HepG2 (cell line): ENCODE data around the gene DHRS1. TPM values are rescaled to one million over a fixed set of nuclear protein-coding genes. Genes with fewer than 3 reads are reported as not detected.
A peak's percentile ranks its signal among the peaks of the same experiment; 100 is the strongest.

Experiments
- HIVEP1 ChIP-seq: sonication (generic); formaldehyde crosslinking; IDR thresholded peaks from 2 replicates; pipeline ENCODE4 v1.4.0; 2020; ENCODE audit warnings: mild to moderate bottlenecking, missing genetic modification reagents
- MLX ChIP-seq: IDR thresholded peaks from 2 replicates; pipeline ENCODE4 v1.6.1; 2016
- NR1H2 ChIP-seq: sonication (generic); formaldehyde crosslinking; IDR thresholded peaks from 2 replicates; pipeline ENCODE4 v1.8.1; 2022; ENCODE audit warnings: low read depth, missing genetic modification reagents, borderline replicate concordance
- PAXIP1 ChIP-seq: sonication (generic); formaldehyde crosslinking; conservative IDR thresholded peaks from 2 replicates; pipeline ENCODE4 v1.4.0; 2020; ENCODE audit warnings: mild to moderate bottlenecking, missing genetic modification reagents, moderate library complexity
- POLR2A ChIP-seq, 2 experiments: IDR thresholded peaks; 2 replicates each; pipeline ENCODE4 v1.6.1; 2011; ENCODE audit warnings: low read depth in 2 of 2, low read length in 2 of 2, mild to moderate bottlenecking in 1 of 2, moderate library complexity in 1 of 2; ENCODE audit not compliant: insufficient read depth in 1 of 2
- REXO4 ChIP-seq: sonication (generic); formaldehyde crosslinking; IDR thresholded peaks from 2 replicates; pipeline ENCODE4 v1.8.0; 2022; ENCODE audit warnings: missing genetic modification reagents, mild to moderate bottlenecking, borderline replicate concordance
- ZNF142 ChIP-seq: sonication (generic); formaldehyde crosslinking; IDR thresholded peaks from 2 replicates; pipeline ENCODE4 v1.4.0; 2020; ENCODE audit warnings: missing genetic modification reagents
- ZNF143 ChIP-seq: sonication (generic); formaldehyde crosslinking; IDR thresholded peaks from 2 replicates; pipeline ENCODE4 v1.4.0; 2020; ENCODE audit warnings: missing genetic modification reagents
- ZNF280D ChIP-seq: sonication (generic); formaldehyde crosslinking; IDR thresholded peaks from 2 replicates; pipeline ENCODE4 v1.5.1; 2020; ENCODE audit warnings: mild to moderate bottlenecking, missing genetic modification reagents
- ZNF564 ChIP-seq: sonication (generic); formaldehyde crosslinking; IDR thresholded peaks from 2 replicates; pipeline ENCODE4 v1.8.1; 2023; ENCODE audit warnings: mild to moderate bottlenecking, missing genetic modification reagents
- ZNF672 ChIP-seq: sonication (generic); formaldehyde crosslinking; IDR thresholded peaks from 2 replicates; pipeline ENCODE4 v1.8.1; 2022; ENCODE audit warnings: missing genetic modification reagents
- ZNF766 ChIP-seq: sonication (generic); formaldehyde crosslinking; IDR thresholded peaks from 2 replicates; pipeline ENCODE4 v1.5.0; 2020; ENCODE audit warnings: missing genetic modification reagents, borderline replicate concordance
- ZNF772 ChIP-seq: sonication (generic); formaldehyde crosslinking; IDR thresholded peaks from 2 replicates; pipeline ENCODE4 v1.5.0; 2020; ENCODE audit warnings: mild to moderate bottlenecking, missing genetic modification reagents
- ZNF891 ChIP-seq: sonication (generic); formaldehyde crosslinking; IDR thresholded peaks from 2 replicates; pipeline ENCODE4 v1.5.0; 2020; ENCODE audit warnings: mild to moderate bottlenecking, missing genetic modification reagents
- polyA plus RNA-seq, 8 experiments: library from polyadenylated mRNA; depleted of rRNA in 3 of 8; stranded (reverse) in 7 of 8; unstranded in 1 of 8; fragments of >200 nt; fragmentation: Illumina TruSeq in 4 of 8; extraction: Trizol in 4 of 8; gene quantifications; 2 replicates each; pipeline versions ENCODE4 v1.2.1 to v1.2.3, GENCODE V29; 2011 to 2016; ENCODE audit warnings: low read depth in 4 of 8, missing spikeins in 1 of 8, mixed read lengths in 1 of 8; ENCODE audit not compliant: insufficient read depth in 1 of 8
- total RNA-seq, 5 experiments: library from RNA; depleted of rRNA; stranded (reverse); fragments of >200 nt; fragmentation: Illumina TruSeq; extraction: Trizol; gene quantifications; 2 replicates each; pipeline ENCODE4 v1.2.3, GENCODE V29; 2016; ENCODE audit warnings: low read depth in 1 of 5

The DHRS1 gene
- total and polyA plus RNA-seq, 2 of the 13 experiments (the other 11 are each of a cell fraction or from before 2014, with no cell fraction given) = 49.8 to 60.8 TPM

- no peak for TF ChIP-seq ZNF891
- TF ChIP-seq NR1H2 (CRISPR knock-in tag) = no peak
- TF ChIP-seq ZNF772 (CRISPR knock-in tag) = no peak
- no peak for TF ChIP-seq ZNF564
- no peak for TF ChIP-seq PAXIP1 (CRISPR knock-in tag)
- TF ChIP-seq MLX (CRISPR knock-in tag) = 0 out of 2 replicates have a peak, but pooled peaks have one; percentile 11
- TF ChIP-seq HIVEP1 (CRISPR knock-in tag) = no peak
- no peak for TF ChIP-seq REXO4
- no peak; a peak in 1 of 4 replicates for TF ChIP-seq POLR2A (IDR thresholded peaks at IDR 0.05; ENCODE audit: insufficient read depth in 1 of 2, low read depth in 2 of 2, low read length in 2 of 2)
- no peak for TF ChIP-seq ZNF766 (CRISPR knock-in tag)
- no peak for TF ChIP-seq ZNF143 (CRISPR knock-in tag)
- TF ChIP-seq ZNF280D (CRISPR knock-in tag) = no peak
- no peak for TF ChIP-seq ZNF142 (CRISPR knock-in tag)
- TF ChIP-seq ZNF672 = no peak
Measured at GRCh38 chr14:24317141-24317928, 17.8 kb upstream of the DHRS1 start (continued).
